HG02981 (cell line): Measurements from ENCODE around the gene A2M.

Source experiments
- ATAC-seq: cut with Tn5 transposase; IDR thresholded peaks from one replicate; pipeline ENCODE4 v1.9.1; 2021; ENCODE audit warnings: mild to moderate bottlenecking, moderate library complexity; ENCODE audit not compliant: unreplicated experiment

The A2M gene

GRCh38 chr12:9122091-9122609, 6.4 kb upstream of the A2M start:
- ATAC-seq, result no peak

GRCh38 chr12:9120487-9121184, 4.9 kb upstream of the A2M start:
- ATAC-seq, result no peak

- no peak for ATAC-seq
Observed at GRCh38 chr12:9118158-9118557, 2.4 kb upstream of the A2M start.

GRCh38 chr12:9114946-9115345, 773 bp downstream of the A2M start:
- ATAC-seq, result no peak

- ATAC-seq, result no peak
Observed at GRCh38 chr12:9113987-9114309, 1.8 kb downstream of the A2M start.

GRCh38 chr12:9113296-9113986, 2.3 kb downstream of the A2M start:
- no peak for ATAC-seq

GRCh38 chr12:9112076-9112853, 3.5 kb downstream of the A2M start:
- ATAC-seq, result no peak

- ATAC-seq, result no peak
Observed at GRCh38 chr12:9111525-9111924, 4.2 kb downstream of the A2M start.

- ATAC-seq, result no peak
Observed at GRCh38 chr12:9109737-9110491, 5.8 kb downstream of the A2M start.

- no peak for ATAC-seq
Observed at GRCh38 chr12:9109213-9109522, 6.6 kb downstream of the A2M start.

GRCh38 chr12:9108504-9109212, 7.1 kb downstream of the A2M start:
- no peak for ATAC-seq

- ATAC-seq, result no peak
Observed at GRCh38 chr12:9107542-9107873, 8.2 kb downstream of the A2M start.

- ATAC-seq, result no peak
Observed at GRCh38 chr12:9106610-9107541, 8.8 kb downstream of the A2M start.

GRCh38 chr12:9106067-9106466, 9.7 kb downstream of the A2M start:
- no peak for ATAC-seq

- ATAC-seq, result no peak
Observed at GRCh38 chr12:9104767-9105423, 10.8 kb downstream of the A2M start.

- ATAC-seq, result no peak
Observed at GRCh38 chr12:9104087-9104486, 11.6 kb downstream of the A2M start.

- ATAC-seq, result no peak
Observed at GRCh38 chr12:9103050-9103849, 12.5 kb downstream of the A2M start.

- no peak for ATAC-seq
Observed at GRCh38 chr12:9101018-9101687, 14.6 kb downstream of the A2M start.
